Body of pancreas (tissue), 4 donors: ENCODE results near the gene MYO1E. TPM values are rescaled to one million over a fixed set of nuclear protein-coding genes. Genes with fewer than 3 reads are reported as not detected.

Experiments used
- ATAC-seq: fragments of 150-250 bp; one replicate; pipeline ENCODE4 v1.9.1; 2016
- DNase-seq, 4 donors: peaks; one replicate each; pipeline ENCODE4 v3.0.0-alpha.2; 2019
- H3K27ac ChIP-seq, 4 donors: fragments of 200-600 bp; sonication (generic); 1 replicate in 3 of 4; 2 replicates in 1 of 4; pipeline versions ENCODE4 v1.5.1 to v1.6.1; 2016 to 2019; ENCODE audit warnings: mild to moderate bottlenecking in 1 of 4, mixed read lengths in 1 of 4, moderate library complexity in 1 of 4
- H3K27me3 ChIP-seq, 2 donors: fragments of 200-600 bp; sonication (generic); one replicate each; pipeline ENCODE4 v1.6.0; 2016; ENCODE audit warnings: mild to moderate bottlenecking in 1 of 2
- H3K36me3 ChIP-seq, 2 donors: fragments of 200-600 bp; sonication (generic); replicated peaks in 1 of 2; 2 replicates each; pipeline ENCODE4 v1.5.1; 2016; ENCODE audit warnings: low read depth in 2 of 2; ENCODE audit not compliant: insufficient read depth in 1 of 2
- H3K4me1 ChIP-seq: fragments of 200-600 bp; sonication (generic); one replicate; pipeline ENCODE4 v1.6.0; 2016
- H3K4me3 ChIP-seq, 2 donors: fragments of 200-600 bp; sonication (generic); 1 replicate in 1 of 2; 2 replicates in 1 of 2; pipeline ENCODE4 v1.5.1; 2016 to 2019
- H3K9me3 ChIP-seq, 3 donors: fragments of 200-600 bp; sonication (generic); 1 replicate in 2 of 3; 2 replicates in 1 of 3; pipeline ENCODE4 v1.5.1; 2016
- POLR2A ChIP-seq, 3 donors: fragments of 450-650 bp; IDR thresholded peaks; one replicate each; pipeline ENCODE4 v1.6.1; 2016; ENCODE audit warnings: antibody characterized with exemption in 3 of 3, mild to moderate bottlenecking in 2 of 3
- WGBS, 2 donors: methylation state at CpG; one replicate each; pipeline ENCODE4 v1.1.5; 2017; 5-methylcytosine and 5-hydroxymethylcytosine counted together
- intact Hi-C: fragments of 100-400 bp; cut with DNase I; formaldehyde crosslinking; loops from one replicate; pipeline ENCODE4 v1.15.1; 2023
- total RNA-seq, 2 donors: library from RNA; depleted of rRNA; stranded (reverse); fragments of >200 nt; gene quantifications; one replicate each; pipeline ENCODE4 v1.1.0, GENCODE V29; 2016
- TF ChIP-seq, protein P1 (sequence below), 7 experiments: fragments of 450-650 bp in 4 of 7; fragments of 200-600 bp in 3 of 7; sonication (generic) in 3 of 7; IDR thresholded peaks; one replicate each; pipeline ENCODE4 v1.5.1; 2016 to 2019; ENCODE audit warnings: antibody characterized with exemption in 7 of 7

Gene MYO1E
- total RNA-seq, 2 donors from 2014 or later, result 14.0 to 48.5 TPM

DNA sequence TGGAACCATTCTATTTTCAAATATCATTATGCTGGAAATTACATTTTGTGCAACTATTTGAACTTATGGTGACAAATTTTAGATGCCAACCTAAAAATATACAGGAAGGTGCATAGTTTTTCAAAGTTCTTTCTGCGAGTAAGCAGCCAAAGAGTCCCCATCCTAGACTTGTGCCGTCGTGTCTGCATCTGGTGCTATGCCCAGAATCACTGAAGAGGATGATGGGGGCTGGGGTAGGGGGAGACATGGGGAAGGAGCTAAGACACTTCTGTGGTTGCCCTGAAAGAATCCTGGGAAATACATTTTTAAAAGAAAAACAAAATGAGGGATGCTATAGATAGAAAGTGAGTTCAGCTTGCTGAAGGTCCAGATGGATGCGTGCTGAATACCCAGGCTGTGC is 44.1 kb upstream of the MYO1E start:
- Histone ChIP-seq H3K36me3 (no peaks in the 10 kb centered on the region), H3K4me3 (no peak overlapping the region), H3K9me3 (no peaks in the 10 kb centered on the region), H3K27ac (no peak overlapping the region), H3K4me1 (no peaks in the 10 kb centered on the region), H3K27me3 (no peaks in the 10 kb centered on the region)
- TF ChIP-seq POLR2A (IDR thresholded peaks at IDR 0.05), result no peak
- TF ChIP-seq, protein P1, sequence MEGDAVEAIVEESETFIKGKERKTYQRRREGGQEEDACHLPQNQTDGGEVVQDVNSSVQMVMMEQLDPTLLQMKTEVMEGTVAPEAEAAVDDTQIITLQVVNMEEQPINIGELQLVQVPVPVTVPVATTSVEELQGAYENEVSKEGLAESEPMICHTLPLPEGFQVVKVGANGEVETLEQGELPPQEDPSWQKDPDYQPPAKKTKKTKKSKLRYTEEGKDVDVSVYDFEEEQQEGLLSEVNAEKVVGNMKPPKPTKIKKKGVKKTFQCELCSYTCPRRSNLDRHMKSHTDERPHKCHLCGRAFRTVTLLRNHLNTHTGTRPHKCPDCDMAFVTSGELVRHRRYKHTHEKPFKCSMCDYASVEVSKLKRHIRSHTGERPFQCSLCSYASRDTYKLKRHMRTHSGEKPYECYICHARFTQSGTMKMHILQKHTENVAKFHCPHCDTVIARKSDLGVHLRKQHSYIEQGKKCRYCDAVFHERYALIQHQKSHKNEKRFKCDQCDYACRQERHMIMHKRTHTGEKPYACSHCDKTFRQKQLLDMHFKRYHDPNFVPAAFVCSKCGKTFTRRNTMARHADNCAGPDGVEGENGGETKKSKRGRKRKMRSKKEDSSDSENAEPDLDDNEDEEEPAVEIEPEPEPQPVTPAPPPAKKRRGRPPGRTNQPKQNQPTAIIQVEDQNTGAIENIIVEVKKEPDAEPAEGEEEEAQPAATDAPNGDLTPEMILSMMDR (IDR thresholded peaks at IDR 0.05), result no peak
- intact Hi-C loops, result no loop called here
- DNase-seq (no peak), ATAC-seq (no peak)
- WGBS, 2 donors, result 61 to 67% methylated on average over 4 of the region's 4 CpGs

DNA sequence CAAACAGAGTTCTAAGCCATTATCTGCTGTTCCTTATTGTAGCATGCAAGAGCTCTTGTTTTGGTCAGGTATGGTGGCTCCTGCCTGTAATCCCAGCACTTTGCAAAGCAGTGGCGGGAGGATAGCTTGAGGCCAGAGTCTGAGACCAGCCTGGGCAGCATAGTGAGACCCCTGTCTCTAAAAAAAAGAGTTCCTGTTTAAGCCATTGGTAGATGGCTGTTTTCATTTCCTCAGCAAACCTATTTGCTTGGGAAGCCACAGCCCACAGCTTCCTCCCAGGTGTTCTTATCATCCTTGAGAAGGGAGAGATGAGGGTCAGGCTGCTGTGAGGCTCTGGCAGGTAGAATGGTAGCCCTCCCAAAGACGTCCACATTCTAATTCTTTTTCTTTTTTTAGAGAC is 40.9 kb upstream of the MYO1E start:
- no peaks in the 10 kb centered on the region for H3K27me3 ChIP-seq
- H3K36me3 ChIP-seq, result no peaks in the 10 kb centered on the region
- WGBS, 2 donors, result 49 to 50% methylated on average over 2 of the region's 2 CpGs
- intact Hi-C loops, result no loop called here
- no peak overlapping the region for H3K4me3 ChIP-seq
- H3K27ac ChIP-seq, result peak overlapping the region in 1 of 4 donors; percentile 70
- TF ChIP-seq, protein P1 (IDR thresholded peaks at IDR 0.05), result no peak
- no peak for TF ChIP-seq POLR2A (IDR thresholded peaks at IDR 0.05)
- H3K9me3 ChIP-seq, result no peaks in the 10 kb centered on the region
- DNase-seq (no peak), ATAC-seq (no peak)
- peaks cover 10% of the 10 kb centered on the region for H3K4me1 ChIP-seq

DNA sequence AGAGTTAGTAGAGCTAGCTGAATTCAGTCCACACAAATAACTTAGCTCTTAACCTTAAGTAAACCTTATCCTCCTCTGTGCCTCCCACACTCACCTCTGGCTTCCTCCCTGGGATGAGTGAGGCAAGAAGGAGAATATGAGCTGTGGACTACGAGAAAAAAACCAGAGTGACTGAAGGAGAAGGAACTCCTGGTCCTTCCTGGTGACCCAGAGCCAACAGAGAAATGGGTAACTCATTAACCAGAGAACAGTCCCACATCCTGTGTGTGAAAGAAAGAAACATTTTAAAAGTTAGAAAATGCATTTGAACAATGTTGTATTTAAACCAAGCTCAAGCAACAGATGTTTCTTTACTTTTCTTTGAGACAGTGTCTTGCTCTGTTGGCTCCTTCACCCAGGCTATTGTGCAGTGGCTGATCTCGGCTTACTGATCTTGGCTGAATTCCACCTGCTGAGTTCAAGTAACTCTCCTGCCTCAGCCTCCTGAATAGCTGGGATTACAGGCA is 37.8 kb upstream of the MYO1E start:
- intact Hi-C loops, result no loop called here
- DNase-seq (peak; percentile 15 to 55 (median 26)), ATAC-seq (peak; percentile 70)
- Histone ChIP-seq H3K4me1 (peaks cover 10% of the 10 kb centered on the region), H3K4me3 (no peak overlapping the region), H3K27me3 (no peaks in the 10 kb centered on the region), H3K36me3 (no peaks in the 10 kb centered on the region), H3K9me3 (no peaks in the 10 kb centered on the region), H3K27ac (peak overlapping the region in 3 of 4 donors; percentile 39 to 80 (median 55))
- TF ChIP-seq, protein P1 (IDR thresholded peaks at IDR 0.05), result no peak
- peak in 1 of 3 donors; percentile 15 for TF ChIP-seq POLR2A (IDR thresholded peaks at IDR 0.05)
- WGBS, 2 donors, result 2% methylated on average over 2 of the region's 2 CpGs

DNA sequence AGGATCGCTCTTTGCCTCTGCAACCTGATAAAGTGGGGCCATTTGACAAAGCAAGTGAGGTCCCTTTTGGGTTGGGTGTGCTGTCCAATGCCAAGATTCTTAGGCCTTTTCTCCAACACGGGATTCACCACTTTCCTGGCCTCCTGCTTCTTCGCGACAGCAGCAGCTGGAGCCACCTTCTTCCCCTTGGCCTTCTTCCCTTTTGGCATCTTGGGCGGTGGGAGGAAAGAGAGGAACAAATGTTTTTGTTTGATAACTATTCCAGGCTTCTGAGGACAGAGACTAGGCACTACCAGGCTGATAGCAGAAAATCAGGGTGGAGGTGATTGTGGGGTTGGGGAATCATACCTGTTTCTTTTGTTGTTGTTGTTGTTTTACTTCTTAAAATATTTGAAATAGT is 35.3 kb upstream of the MYO1E start:
- H3K27me3 ChIP-seq, result no peaks in the 10 kb centered on the region
- 76 to 83% methylated on average over 5 of the region's 5 CpGs for WGBS, 2 donors
- ATAC-seq, result no peak
- TF ChIP-seq, protein P1 (IDR thresholded peaks at IDR 0.05), result no peak
- TF ChIP-seq POLR2A (IDR thresholded peaks at IDR 0.05), result no peak
- intact Hi-C loops, result no loop called here
- H3K36me3 ChIP-seq, result no peaks in the 10 kb centered on the region
- H3K27ac ChIP-seq, result no peak overlapping the region
- peaks cover 10% of the 10 kb centered on the region for H3K4me1 ChIP-seq
- no peak for DNase-seq
- no peaks in the 10 kb centered on the region for H3K9me3 ChIP-seq
- no peak overlapping the region for H3K4me3 ChIP-seq

DNA sequence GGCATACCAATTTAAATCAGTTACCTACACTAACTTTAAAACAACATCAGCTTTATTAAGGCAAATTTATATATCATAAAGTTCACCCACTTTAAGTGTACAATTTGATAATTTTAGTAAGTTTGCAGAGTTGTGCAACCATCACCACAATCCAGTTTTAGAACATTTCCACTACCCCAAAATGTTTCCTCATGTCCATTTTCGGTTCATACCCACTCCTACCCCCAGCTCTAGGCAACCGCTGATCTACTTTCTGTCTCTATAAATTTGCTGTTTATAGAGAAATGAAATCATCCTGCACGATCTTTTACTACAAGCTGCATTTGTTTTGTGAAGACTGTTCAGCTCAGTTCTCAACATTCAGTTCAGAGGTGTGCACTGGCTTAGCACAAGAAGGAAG is 33.8 kb upstream of the MYO1E start:
- no peak overlapping the region for H3K27ac ChIP-seq
- H3K4me3 ChIP-seq, result no peak overlapping the region
- H3K27me3 ChIP-seq, result no peaks in the 10 kb centered on the region
- intact Hi-C loops, result no loop called here
- TF ChIP-seq POLR2A (IDR thresholded peaks at IDR 0.05), result no peak
- TF ChIP-seq, protein P1 (IDR thresholded peaks at IDR 0.05), result no peak
- 51 to 55% methylated on average over 3 of the region's 3 CpGs for WGBS, 2 donors
- no peaks in the 10 kb centered on the region for H3K9me3 ChIP-seq
- peaks cover 10% of the 10 kb centered on the region for H3K4me1 ChIP-seq
- ATAC-seq (no peak), DNase-seq (no peak)
- no peaks in the 10 kb centered on the region for H3K36me3 ChIP-seq
